ENCODE results near the gene HEG1. TPM values are rescaled to one million over a fixed set of nuclear protein-coding genes. Genes with fewer than 3 reads are reported as not detected.

HEG1 gene
- total and polyA plus RNA-seq, 2 experiments from 2014 or later, result 1.8 to 8.8 TPM

DNA sequence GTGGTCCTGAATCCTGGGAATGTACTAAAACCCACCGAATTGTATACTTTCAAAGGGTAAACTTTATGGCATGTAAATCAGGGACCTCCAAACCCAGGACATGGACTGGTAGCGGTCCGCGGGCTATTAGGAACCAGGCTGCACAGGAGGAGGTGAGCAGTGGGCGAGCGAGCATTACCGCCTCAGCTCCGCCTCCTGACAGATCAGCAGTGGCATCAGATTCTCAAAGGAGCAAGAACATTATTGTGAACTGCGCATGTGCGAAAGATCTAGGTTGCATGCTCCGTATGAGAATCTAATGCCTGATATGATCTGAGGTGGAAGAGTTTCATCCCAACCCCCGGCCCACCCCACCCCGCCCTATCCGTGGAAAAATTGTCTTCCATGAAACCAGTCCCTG lies 22.2 kb downstream of the HEG1 start:
- Histone ChIP-seq H4K20me1 (replicated peaks; ENCODE audit: insufficient read depth) (no peaks in the 10 kb centered on the region), H3K4me1 (ENCODE audit: insufficient read depth) (peaks cover under 1% of the 10 kb centered on the region; the same call in 1 of the 2 replicates), H3K27me3 (ENCODE audit: insufficient read depth) (no peaks in the 10 kb centered on the region), H3K9me2 (ENCODE audit: insufficient read depth) (0 out of 2 replicates have a peak, but pooled peaks cover 6% of the 10 kb centered on the region), H3K27ac (ENCODE audit: low read depth) (no peak overlapping the region), H2AFZ (no peak overlapping the region), H3K79me2 (replicated peaks; ENCODE audit: insufficient read depth) (no peaks in the 10 kb centered on the region), H3F3A (replicated peaks; ENCODE audit: low read depth) (no peaks in the 10 kb centered on the region), H3K4me3 (no peak overlapping the region), H3K36me3 (ENCODE audit: insufficient read depth) (no peaks in the 10 kb centered on the region), H3K4me2 (no peak overlapping the region)
- no peak for TF ChIP-seq ZNF331 (CRISPR knock-in tag; IDR thresholded peaks at IDR 0.05; ENCODE audit: low read depth)
- TF ChIP-seq ZNF114 (CRISPR knock-in tag; IDR thresholded peaks at IDR 0.05), result no peak
- TF ChIP-seq, protein P1, sequence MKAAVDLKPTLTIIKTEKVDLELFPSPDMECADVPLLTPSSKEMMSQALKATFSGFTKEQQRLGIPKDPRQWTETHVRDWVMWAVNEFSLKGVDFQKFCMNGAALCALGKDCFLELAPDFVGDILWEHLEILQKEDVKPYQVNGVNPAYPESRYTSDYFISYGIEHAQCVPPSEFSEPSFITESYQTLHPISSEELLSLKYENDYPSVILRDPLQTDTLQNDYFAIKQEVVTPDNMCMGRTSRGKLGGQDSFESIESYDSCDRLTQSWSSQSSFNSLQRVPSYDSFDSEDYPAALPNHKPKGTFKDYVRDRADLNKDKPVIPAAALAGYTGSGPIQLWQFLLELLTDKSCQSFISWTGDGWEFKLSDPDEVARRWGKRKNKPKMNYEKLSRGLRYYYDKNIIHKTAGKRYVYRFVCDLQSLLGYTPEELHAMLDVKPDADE (IDR thresholded peaks at IDR 0.05), result no peak
- no peak for TF ChIP-seq NANOG (IDR thresholded peaks at IDR 0.05; ENCODE audit: borderline replicate concordance)
- no peak for TF ChIP-seq POLR2AphosphoS5 (IDR thresholded peaks at IDR 0.05; ENCODE audit: low read depth)
- TF ChIP-seq JUNB (IDR thresholded peaks at IDR 0.05; ENCODE audit: unreplicated experiment), result no peak
- no peak for TF ChIP-seq CREB1 (CRISPR knock-in tag; IDR thresholded peaks at IDR 0.05; ENCODE audit: low read depth)
- DNase-seq (ENCODE audit: low spot score) (no peak), ATAC-seq (no peak)
- Mint-ChIP-seq H3K27me3 (ENCODE audit: insufficient read depth, low read depth, poor library complexity) (no peaks in the 10 kb centered on the region), H3K9me3 (peaks cover 11% of the 10 kb centered on the region), H3K4me1 (peaks cover 8% of the 10 kb centered on the region), H3K4me3 (no peak overlapping the region), H3K36me3 (ENCODE audit: low read depth) (peaks cover 11% of the 10 kb centered on the region), H3K27ac (no peak overlapping the region)

- Histone ChIP-seq H3K36me3 (ENCODE audit: insufficient read depth) (no peaks in the 10 kb centered on the region), H3K79me2 (replicated peaks; ENCODE audit: insufficient read depth) (no peaks in the 10 kb centered on the region), H3K4me1 (ENCODE audit: insufficient read depth) (no peaks in the 10 kb centered on the region; the same call in 1 of the 2 replicates), H3K4me3 (no peak overlapping the region), H4K20me1 (replicated peaks; ENCODE audit: insufficient read depth) (no peaks in the 10 kb centered on the region), H3K27ac (ENCODE audit: low read depth) (no peak overlapping the region; the same call in 1 of the 2 replicates), H2AFZ (no peak overlapping the region), H3K4me2 (no peak overlapping the region), H3K27me3 (ENCODE audit: insufficient read depth) (no peaks in the 10 kb centered on the region), H3F3A (replicated peaks; ENCODE audit: low read depth) (no peaks in the 10 kb centered on the region), H3K9me2 (ENCODE audit: insufficient read depth) (peaks cover 9% of the 10 kb centered on the region)
- Mint-ChIP-seq H3K27ac (no peak overlapping the region), H3K36me3 (ENCODE audit: low read depth) (peaks cover 14% of the 10 kb centered on the region), H3K27me3 (ENCODE audit: insufficient read depth, low read depth, poor library complexity) (no peaks in the 10 kb centered on the region), H3K4me3 (no peak overlapping the region), H3K4me1 (peaks cover 7% of the 10 kb centered on the region; the same call in 2 of the 3 replicates), H3K9me3 (peaks cover 11% of the 10 kb centered on the region)
- DNase-seq (ENCODE audit: low spot score) (no peak), ATAC-seq (no peak)
- TF ChIP-seq, protein P2, sequence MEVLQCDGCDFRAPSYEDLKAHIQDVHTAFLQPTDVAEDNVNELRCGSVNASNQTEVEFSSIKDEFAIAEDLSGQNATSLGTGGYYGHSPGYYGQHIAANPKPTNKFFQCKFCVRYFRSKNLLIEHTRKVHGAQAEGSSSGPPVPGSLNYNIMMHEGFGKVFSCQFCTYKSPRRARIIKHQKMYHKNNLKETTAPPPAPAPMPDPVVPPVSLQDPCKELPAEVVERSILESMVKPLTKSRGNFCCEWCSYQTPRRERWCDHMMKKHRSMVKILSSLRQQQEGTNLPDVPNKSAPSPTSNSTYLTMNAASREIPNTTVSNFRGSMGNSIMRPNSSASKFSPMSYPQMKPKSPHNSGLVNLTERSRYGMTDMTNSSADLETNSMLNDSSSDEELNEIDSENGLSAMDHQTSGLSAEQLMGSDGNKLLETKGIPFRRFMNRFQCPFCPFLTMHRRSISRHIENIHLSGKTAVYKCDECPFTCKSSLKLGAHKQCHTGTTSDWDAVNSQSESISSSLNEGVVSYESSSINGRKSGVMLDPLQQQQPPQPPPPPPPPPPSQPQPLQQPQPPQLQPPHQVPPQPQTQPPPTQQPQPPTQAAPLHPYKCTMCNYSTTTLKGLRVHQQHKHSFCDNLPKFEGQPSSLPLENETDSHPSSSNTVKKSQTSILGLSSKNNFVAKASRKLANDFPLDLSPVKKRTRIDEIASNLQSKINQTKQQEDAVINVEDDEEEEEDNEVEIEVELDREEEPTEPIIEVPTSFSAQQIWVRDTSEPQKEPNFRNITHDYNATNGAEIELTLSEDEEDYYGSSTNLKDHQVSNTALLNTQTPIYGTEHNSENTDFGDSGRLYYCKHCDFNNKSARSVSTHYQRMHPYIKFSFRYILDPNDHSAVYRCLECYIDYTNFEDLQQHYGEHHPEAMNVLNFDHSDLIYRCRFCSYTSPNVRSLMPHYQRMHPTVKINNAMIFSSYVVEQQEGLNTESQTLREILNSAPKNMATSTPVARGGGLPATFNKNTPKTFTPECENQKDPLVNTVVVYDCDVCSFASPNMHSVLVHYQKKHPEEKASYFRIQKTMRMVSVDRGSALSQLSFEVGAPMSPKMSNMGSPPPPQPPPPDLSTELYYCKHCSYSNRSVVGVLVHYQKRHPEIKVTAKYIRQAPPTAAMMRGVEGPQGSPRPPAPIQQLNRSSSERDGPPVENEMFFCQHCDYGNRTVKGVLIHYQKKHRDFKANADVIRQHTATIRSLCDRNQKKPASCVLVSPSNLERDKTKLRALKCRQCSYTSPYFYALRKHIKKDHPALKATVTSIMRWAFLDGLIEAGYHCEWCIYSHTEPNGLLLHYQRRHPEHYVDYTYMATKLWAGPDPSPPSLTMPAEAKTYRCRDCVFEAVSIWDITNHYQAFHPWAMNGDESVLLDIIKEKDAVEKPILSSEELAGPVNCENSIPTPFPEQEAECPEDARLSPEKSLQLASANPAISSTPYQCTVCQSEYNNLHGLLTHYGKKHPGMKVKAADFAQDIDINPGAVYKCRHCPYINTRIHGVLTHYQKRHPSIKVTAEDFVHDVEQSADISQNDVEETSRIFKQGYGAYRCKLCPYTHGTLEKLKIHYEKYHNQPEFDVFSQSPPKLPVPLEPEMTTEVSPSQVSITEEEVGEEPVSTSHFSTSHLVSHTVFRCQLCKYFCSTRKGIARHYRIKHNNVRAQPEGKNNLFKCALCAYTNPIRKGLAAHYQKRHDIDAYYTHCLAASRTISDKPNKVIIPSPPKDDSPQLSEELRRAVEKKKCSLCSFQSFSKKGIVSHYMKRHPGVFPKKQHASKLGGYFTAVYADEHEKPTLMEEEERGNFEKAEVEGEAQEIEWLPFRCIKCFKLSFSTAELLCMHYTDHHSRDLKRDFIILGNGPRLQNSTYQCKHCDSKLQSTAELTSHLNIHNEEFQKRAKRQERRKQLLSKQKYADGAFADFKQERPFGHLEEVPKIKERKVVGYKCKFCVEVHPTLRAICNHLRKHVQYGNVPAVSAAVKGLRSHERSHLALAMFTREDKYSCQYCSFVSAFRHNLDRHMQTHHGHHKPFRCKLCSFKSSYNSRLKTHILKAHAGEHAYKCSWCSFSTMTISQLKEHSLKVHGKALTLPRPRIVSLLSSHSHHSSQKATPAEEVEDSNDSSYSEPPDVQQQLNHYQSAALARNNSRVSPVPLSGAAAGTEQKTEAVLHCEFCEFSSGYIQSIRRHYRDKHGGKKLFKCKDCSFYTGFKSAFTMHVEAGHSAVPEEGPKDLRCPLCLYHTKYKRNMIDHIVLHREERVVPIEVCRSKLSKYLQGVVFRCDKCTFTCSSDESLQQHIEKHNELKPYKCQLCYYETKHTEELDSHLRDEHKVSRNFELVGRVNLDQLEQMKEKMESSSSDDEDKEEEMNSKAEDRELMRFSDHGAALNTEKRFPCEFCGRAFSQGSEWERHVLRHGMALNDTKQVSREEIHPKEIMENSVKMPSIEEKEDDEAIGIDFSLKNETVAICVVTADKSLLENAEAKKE (CRISPR knock-in tag; IDR thresholded peaks at IDR 0.05), result no peak
- no peak for TF ChIP-seq NANOG (IDR thresholded peaks at IDR 0.05; ENCODE audit: borderline replicate concordance)
- TF ChIP-seq, protein P1 (IDR thresholded peaks at IDR 0.05), result no peak
These were observed 22.7 kb downstream of the HEG1 start for GRCh38 chr3:125033135-125033534.
